ENCODE measurements around the gene SEC61B.

GRCh38 chr9:99261923-99262322 is 39.8 kb downstream of the SEC61B start:
- no peak for TF ChIP-seq CTCF (IDR thresholded peaks at IDR 0.05)
- no peak for TF ChIP-seq POLR2A (IDR thresholded peaks at IDR 0.05)

Measured in adrenal gland (tissue), 5 donors.